DMS79 (cell line): ENCODE measurements around the gene LENG9.

Experiments used
- DNase-seq: peaks from one replicate; lab custom pipeline; 2025; lab: John Stamatoyannopoulos, UW

The LENG9 gene

DNA sequence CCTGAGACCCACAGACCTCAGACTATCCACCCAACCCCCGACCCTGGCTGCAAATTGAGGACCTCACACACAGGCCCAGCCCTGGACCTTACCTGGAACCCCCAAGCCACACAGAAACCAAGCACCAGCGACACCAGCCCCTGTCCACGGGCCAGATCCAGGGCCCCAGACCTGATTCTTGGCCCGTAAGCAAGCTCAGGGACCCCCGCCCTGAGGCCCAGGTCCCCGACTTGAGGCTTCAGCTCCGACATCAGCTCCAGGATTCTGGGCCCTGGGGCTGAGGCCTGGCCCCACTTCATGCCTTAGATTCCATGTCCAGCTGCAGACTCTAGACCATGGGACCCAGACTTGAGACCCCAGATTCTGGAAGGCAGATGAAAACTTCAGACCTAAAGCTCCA lies 42.1 kb downstream of the LENG9 start:
- no peak for DNase-seq

DNA sequence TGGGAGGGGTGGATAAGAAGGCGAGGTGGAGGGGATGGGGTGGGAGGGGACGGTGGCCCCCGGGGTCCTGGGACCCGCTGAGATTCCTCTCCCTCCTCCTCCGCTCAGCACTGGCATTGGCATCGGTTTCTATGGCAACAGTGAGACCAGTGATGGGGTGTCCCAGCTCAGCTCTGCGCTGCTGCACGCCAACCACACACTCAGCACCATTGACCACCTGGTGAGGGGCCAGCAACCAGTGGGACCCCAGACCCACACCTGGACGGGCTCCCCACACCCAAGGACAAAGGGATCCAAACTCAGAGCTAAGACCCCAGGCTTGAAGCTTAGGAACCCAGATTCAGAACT lies 42.4 kb downstream of the LENG9 start:
- no peak for DNase-seq

DNA sequence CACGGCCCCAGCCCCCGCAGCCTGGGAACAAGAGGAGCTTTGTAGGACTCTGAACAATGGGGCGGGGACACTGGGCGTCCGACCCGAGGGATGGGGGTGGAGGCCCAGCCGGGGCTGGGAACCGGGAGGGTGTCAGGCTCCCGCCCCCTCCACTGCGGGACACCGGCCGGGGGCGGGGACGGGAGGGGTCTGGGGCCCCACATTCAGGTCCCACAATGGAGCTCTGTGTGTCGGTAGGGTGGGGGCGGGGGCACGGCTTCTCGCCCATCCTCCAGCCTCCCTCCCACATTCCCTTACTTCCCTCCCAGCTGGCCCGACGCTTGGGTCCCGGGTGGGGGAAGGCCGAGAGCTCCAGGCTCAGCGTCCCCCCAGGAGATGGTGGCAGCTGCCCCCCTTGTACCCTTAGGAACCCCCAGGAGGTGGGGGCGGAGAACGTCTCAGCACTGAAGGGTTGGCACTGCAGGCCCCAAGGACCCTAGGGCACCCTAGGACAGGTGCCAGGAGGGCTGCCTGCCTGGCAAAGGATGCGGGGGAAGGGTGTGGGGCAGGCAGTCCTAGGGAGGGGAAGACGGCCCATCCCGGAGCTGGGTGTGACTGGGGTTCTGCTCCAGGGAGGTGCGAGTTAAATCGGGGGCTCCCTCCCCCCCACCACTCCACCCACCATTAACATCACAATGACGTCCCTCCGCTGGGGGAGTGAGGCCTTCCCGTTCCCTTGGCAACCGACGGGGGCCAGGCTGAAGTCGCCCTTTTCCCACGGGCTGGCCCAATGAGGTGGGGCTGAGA lies 43.0 kb downstream of the LENG9 start:
- no peak for DNase-seq

DNA sequence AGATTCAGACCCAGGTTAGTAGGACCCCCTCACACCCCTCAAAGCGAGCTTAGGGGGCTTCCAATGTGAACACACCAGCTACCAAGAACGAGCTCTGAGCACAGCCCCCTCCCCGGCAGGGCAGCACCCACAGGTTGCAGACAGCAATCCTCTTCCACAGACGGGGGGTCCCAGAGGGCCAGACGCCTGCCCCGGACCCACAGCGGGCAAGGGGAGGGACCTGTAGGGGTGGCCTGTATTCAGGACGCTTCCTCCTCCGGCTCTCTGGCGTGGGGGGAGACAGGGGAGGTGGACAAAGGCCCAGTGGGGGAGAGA lies 43.6 kb downstream of the LENG9 start:
- no peak for DNase-seq

DNA sequence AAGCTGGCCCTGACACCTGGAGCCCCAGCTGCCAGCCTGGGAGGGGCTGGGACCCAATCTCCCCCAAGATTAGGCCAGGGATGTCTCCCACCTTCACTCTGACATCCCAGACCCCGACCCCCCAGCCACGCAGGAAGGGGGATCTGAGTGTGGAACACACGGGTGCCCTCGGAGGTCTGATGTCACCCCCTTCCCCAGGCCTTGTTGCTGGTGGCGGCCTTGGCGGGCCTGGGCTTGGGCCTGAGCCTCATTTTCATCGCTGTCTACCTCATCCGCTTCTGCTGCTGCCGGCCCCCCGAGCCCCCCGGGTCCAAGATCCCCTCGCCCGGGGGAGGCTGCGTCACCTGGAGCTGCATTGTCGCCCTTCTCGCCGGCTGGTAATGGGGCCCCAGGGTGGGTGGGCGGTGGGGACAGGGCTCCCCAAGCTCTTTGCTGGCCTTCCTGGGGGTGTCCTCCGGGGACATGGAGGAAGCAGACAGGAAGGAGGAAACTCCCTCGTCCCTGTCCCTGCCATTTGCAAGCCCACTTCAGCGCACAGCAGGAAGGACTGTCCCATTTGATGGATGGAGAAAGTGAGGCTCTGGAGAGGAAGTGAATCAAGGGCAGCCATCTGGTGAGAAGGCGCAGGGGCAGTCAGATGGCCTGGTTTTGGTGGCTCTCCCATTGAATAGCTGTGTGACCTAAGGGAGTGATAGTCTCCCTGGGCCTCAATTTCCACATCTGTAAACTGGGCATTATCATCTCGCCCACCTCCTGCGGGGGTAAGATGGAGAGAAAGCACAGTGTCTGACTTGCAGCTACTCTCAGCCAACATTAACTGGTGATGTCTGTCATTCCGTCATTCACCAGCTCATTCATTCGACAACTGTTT lies 44.4 kb downstream of the LENG9 start:
- DNase-seq = no peak

DNA sequence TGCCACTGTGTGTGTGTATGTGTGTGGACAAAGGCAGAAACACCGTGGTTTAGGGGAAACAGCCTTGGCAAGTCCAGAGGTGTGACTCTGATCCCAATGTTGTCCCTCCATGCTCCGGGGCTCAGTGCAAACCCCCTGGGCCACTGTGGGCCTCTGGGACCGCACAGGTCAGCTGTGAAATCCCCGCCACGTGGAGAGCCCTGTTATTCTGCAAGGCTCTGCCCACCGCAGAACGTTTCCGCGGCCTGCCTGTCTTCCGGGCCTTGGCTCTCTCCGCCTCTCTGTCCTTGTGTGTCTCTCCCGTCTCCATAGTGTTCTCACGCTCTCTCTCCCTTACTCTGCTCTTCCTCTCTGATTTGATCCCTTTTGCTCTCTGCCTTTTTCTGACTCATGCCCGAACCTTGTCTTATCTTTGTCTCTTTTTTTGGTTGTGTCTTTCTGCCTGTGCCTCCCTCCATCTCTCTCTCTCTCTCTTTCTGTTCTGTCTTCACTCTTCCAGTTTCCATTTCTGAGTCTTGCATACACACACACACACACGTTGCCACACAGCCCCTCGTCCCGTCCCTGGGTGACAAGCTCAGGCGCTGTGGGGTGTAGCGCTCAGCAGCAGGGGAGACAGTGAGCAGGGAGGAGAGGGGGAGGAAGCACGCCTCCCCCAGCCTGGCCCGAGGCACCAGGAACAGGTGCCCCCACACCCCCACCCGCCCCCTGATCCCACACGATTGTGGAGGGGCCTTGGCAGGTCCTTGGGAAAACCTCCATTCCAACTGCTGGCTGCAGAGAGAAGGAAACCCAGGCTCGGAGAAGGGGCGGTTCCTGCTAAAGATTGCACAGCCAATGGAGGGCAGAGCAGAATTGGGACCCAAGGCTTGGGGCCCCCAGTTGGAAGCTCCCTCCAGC lies 45.3 kb downstream of the LENG9 start:
- no peak for DNase-seq

DNA sequence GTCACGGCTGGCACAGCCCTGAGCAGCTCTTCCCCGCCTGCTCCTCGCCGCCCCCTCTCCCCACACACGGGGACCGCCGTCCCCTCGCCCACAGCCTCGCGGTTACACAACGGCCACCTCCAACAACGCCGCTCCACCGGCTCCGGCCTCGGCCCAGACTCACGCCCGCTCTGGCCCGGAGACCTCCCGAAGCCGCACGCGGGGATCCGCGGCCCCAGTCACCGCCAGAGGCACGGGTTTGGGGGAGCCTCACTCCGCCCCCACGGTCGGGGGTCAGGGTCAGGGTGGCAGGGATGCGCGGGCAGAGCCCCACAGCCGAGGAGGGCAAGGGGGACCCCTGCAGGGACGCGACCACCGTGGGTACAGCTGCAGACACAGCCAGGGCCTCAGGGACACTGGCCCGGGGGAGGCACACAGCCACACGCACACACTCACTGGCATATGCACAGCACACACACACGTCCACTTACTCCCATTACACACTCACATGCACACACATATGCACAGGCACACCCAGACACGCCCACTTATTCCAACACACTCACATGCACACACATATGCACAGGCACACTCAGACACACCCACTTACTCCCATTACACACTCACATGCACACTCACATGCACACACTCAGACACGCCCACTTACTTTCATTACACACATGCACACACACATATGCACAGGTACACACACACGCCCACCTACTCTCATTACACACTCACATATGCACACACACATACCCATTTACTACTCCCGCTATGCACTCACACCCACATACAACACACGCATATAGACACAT lies 46.7 kb downstream of the LENG9 start:
- no peak for DNase-seq

DNA sequence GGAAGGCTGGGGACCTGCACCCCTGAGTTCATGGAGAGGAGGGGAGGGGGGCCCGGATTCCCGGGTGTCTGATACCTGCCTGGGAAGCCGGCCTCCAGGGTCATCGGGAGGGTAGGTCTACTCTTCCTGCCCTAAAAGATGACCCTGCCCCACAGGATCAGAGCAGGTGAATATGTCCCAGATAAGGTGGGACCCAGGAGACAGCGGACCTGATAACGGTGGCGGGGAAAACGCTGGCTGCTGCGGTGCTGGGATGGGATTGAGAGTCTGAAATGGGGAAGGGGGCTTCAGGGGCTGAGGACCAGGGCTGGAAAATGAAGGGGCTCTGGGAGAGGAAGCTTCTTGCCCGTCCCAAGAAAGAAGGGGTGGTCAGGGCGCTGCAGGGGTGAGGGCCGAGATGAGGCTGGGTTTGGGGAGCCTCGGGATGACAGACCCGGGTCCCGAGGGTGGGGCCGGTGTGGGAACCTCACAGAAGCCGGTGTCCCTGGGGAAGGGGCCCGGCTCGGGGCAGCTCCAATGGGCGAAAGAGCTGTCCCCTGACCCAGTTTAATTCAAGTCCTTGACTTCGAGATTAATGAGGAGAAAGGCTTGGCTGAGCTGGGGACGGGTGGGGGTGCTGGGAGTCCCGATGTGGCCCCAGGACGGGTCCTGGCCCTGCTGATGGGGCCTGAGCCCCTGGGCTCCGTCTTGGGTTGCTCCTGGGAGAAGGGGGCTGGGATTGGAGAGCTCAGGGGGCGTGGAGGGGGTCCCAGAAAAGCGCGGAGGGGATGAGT lies 47.5 kb downstream of the LENG9 start:
- no peak for DNase-seq

DNA sequence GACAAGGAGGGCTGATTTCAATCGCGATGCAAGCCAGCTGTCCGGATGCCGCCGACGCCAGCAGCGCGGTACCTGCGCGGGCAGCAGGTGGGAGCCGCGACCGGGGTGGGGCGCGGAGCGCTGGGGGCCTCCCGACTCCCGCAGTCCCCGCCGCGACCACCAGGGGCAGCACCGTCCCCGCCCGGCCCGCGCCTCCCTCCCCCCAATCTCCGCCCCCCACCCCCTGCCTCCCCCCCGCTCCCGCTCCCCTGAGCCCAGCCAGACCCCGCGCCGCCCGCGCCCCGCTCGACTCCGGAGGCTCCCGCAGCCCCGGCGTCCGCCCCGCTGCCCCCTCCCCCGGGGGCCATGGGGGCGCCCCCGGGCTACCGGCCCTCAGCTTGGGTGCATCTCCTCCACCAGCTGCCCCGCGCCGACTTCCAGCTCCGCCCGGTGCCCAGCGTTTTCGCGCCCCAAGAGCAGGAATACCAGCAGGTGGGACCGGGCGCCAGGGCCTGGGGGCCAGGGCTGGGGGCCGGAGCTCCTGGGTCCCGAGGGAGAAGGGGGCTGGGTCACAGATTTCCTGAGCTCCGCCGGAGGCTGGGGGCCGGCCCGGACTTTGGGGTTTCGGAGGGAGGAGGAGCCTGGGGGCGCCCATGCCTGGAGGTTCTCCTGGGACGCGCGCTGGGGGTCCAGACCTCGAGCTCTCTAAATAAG lies 48.2 kb downstream of the LENG9 start, which contains the start of gene TTYH1:
Gene TTYH1 (plus strand): TSS at position 257 of the 693 bp plus-strand sequence. CDS start 89 bp downstream, at position 346.
- no peak for DNase-seq

DNA sequence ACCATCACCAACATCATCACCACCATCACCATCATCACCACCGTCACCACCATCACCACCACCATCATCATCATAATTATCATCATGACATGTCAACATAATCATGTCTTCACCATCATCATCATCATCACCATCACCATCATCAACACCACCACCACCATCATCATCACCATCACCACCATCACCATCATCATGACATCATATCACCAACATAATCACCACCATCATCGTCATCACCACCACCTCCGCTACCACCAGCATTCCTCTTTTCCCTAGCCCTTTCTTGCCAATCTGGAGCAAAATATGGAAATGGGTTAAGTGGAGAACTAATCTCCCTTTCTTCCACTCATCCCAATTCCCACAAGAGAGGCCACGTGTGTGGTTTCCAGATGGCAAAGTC lies 49.4 kb downstream of the LENG9 start:
- DNase-seq = no peak

DNA sequence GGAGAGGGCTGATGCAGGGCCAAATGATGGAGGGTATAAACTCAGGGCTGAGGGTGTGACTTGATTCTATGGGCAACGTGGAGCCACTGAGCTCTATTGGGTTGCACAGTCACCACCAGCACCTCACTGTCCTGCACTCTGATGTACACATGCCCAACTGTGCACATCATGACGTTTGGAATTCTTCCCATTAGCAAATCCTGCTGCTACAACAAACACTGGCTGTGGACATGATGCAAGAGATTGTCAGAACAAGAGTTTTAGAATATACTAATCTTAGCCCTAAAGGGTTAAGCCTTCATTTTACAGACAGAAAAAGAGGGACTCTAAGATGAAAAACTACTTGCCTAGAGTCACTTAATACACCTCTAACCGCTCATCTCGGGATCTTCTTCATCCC lies 50.7 kb downstream of the LENG9 start:
- DNase-seq = no peak
